Kidney epithelial cell (primary cell): ENCODE measurements around the gene PM20D1. TPM values are rescaled to one million over a fixed set of nuclear protein-coding genes. Genes with fewer than 3 reads are reported as not detected.

Experiments used
- DNase-seq: peaks from one replicate; pipeline ENCODE4 v3.0.0-alpha.2; 2010; ENCODE audit warnings: low read depth
- H3K27me3 ChIP-seq: 2 replicates; pipeline ENCODE4 v1.6.0; 2011; ENCODE audit warnings: low read length; ENCODE audit not compliant: control insufficient read depth, insufficient read depth
- H3K36me3 ChIP-seq: 2 replicates; pipeline ENCODE4 v1.5.1; 2011; ENCODE audit warnings: low read length; ENCODE audit not compliant: control insufficient read depth, insufficient read depth
- H3K4me3 ChIP-seq: 2 replicates; pipeline ENCODE4 v1.5.1; 2011; ENCODE audit warnings: low read depth, mild to moderate bottlenecking, control low read depth, low read length
- total RNA-seq: library from RNA; depleted of rRNA; stranded (reverse); fragments of >200 nt; gene quantifications from 2 replicates; pipeline ENCODE4 v1.2.3, GENCODE V29; 2015
- TF ChIP-seq, protein P1 (sequence below): IDR thresholded peaks from 2 replicates; pipeline ENCODE4 v1.5.1; 2011; ENCODE audit warnings: mild to moderate bottlenecking, moderate library complexity, low read length, control low read depth, inconsistent platforms; ENCODE audit not compliant: insufficient read depth, poor library complexity, severe bottlenecking

The PM20D1 gene
- total RNA-seq, 1 donor from 2014 or later, result 0.04 TPM

DNA sequence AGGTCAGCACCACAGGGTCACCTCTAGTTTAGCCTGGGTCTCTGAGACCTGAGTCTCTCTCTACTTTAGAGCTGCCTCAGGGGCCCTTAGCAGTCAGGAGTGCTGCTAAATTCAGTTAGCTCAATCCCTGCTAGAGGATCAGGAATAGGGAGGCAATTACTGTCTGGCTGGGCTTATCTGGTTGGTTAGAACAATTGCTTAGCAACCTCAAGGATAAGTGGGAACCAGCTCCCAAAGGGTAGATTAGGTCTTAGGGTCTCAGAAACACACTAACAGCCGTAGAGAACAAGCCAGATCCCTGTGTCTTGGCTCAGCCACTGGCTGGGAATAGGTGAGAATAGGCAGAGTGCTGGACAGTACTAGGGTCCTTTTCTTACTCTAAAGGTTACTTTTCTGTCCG lies 7.7 kb downstream of the PM20D1 start:
- Histone ChIP-seq H3K36me3 (no peaks in the 10 kb centered on the region), H3K27me3 (peaks cover 2% of the 10 kb centered on the region), H3K4me3 (no peak overlapping the region)
- TF ChIP-seq, protein P1, sequence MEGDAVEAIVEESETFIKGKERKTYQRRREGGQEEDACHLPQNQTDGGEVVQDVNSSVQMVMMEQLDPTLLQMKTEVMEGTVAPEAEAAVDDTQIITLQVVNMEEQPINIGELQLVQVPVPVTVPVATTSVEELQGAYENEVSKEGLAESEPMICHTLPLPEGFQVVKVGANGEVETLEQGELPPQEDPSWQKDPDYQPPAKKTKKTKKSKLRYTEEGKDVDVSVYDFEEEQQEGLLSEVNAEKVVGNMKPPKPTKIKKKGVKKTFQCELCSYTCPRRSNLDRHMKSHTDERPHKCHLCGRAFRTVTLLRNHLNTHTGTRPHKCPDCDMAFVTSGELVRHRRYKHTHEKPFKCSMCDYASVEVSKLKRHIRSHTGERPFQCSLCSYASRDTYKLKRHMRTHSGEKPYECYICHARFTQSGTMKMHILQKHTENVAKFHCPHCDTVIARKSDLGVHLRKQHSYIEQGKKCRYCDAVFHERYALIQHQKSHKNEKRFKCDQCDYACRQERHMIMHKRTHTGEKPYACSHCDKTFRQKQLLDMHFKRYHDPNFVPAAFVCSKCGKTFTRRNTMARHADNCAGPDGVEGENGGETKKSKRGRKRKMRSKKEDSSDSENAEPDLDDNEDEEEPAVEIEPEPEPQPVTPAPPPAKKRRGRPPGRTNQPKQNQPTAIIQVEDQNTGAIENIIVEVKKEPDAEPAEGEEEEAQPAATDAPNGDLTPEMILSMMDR, result no peak
- no peak for DNase-seq

DNA sequence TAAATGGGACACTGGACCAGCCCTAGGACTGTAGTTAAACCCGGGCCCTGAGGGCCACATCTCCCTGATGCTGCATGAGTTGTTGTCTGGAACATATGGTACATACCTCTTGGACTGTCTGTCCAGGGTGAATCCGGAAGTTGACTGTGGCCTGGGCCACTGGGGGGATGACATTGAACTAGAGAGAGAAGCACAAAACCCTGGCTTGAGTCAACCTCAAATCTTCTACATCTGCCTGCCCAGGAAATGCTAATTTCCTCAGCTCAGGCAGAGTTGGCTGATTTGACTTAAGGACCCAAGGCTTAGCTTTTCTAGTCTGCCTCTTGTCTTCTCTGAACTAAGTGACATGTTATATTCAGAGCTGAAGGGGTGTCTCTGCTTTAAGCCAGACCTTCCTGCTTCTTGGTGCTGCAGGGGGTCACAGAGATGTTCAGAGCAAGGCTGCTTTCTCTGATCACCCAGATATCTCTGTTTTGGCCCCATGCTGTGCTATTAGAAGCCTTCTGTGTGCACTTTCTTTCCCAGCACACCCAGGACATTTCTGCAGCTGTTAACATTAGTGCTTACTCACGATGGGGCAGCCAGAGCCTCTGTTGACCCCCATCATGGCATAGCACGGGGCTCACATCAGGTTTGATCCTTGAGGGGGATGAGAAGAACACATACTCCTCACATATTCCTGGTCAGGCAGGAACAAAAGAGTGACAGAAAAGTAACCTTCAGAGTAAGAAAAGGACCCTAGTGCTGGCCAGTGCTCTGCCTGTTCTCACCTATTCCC lies 9.6 kb downstream of the PM20D1 start:
- Histone ChIP-seq H3K36me3 (no peaks in the 10 kb centered on the region), H3K27me3 (peaks cover 2% of the 10 kb centered on the region), H3K4me3 (no peak overlapping the region)
- TF ChIP-seq, protein P1, result no peak
- DNase-seq, result no peak

DNA sequence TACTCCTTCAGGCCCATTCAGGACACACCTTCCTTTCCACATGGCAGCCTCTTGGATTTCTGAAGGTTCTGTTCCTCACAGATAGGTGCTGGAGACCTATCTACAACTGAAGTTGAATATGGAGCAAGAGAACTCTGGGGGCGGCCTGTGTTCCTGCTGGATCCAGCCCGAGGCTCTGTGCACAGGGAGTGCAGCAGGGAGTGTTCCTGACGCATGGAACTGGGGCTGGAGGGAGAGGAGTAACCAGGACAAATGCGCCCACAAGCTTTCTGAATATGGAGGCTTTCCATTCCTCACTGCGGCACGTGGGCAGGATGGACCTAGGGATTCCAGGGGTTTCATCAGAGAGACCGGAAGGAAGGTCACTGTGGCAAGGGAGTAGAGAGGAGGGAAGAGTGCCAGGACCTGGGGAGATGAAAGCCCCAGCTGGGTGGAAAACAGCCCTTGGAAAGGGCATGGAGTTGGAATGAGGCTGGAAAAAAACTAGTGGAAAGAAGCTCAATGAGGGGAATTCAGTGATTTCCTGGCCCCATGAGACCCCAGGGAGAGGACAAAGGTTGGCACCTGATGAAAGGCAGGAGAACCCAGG lies 12.5 kb downstream of the PM20D1 start:
- TF ChIP-seq, protein P1, result no peak
- DNase-seq, result no peak
- Histone ChIP-seq H3K27me3 (peaks cover 2% of the 10 kb centered on the region), H3K4me3 (no peak overlapping the region), H3K36me3 (no peaks in the 10 kb centered on the region)

DNA sequence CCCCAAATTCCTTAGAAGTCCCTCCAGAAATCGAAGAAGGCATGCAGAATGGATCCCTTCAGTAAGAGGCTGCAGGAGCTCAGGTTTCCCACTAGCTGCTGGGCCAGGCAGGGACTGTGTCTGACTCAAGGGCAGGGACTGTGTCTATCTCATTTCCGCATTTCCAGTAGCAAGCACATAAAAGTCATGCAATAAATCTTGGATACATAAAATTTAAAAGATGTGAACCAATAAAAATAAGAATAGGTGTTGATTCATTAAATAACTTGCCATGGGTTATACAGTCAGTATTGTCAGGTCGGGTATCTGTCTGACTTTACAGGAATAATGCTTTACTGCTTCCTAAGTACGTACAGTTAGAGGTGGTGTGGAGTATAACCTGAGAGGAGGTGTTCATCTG lies 15.2 kb downstream of the PM20D1 start:
- Histone ChIP-seq H3K36me3 (no peaks in the 10 kb centered on the region), H3K4me3 (no peak overlapping the region), H3K27me3 (no peaks in the 10 kb centered on the region)
- TF ChIP-seq, protein P1, result no peak
- no peak for DNase-seq

DNA sequence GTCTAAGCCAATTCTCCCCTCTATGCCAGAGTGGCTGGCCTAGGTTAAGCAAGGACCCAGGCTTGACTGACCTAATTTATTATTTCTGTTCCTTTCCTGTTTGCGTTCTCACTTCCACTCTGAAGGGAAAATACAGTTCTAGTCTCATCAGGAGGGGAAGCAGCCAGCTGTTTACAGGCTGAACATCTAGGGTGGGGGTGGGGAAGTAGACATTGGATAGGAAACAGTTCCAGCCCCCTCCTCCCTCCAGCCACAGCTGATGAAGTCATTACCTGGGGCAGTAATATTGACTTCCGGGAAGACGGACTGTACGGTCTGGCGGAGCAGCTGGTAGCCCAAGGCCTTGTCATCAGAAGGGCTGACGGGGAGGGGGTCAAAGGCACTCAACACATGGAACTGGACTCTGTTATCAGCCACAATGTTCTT lies 17.6 kb downstream of the PM20D1 start:
- Histone ChIP-seq H3K36me3 (no peaks in the 10 kb centered on the region), H3K27me3 (peaks cover 2% of the 10 kb centered on the region), H3K4me3 (no peak overlapping the region)
- TF ChIP-seq, protein P1, result no peak
- no peak for DNase-seq
